NT2/D1 (cell line): ENCODE measurements around the gene SCYGR3.

Experiments used
- SUZ12 ChIP-seq: IDR thresholded peaks from 2 replicates; pipeline ENCODE4 v1.6.1; 2011; ENCODE audit not compliant: insufficient read length, insufficient read depth; ENCODE audit errors: extremely low read depth
- YY1 ChIP-seq: IDR thresholded peaks from 2 replicates; pipeline ENCODE4 v1.6.1; 2011; ENCODE audit not compliant: insufficient read length, insufficient read depth
- ZNF274 ChIP-seq: IDR thresholded peaks from 2 replicates; pipeline ENCODE4 v1.6.1; 2011; ENCODE audit warnings: mild to moderate bottlenecking, low read depth, low read length

- TF ChIP-seq YY1 (no peak), ZNF274 (no peak), SUZ12 (no peak)
Measured at GRCh38 chr2:227661025-227661649, 46.5 kb upstream of the SCYGR3 start.
